Glomerular endothelial cell (primary cell): ENCODE results near the gene MT2A. TPM values are rescaled to one million over a fixed set of nuclear protein-coding genes. Genes with fewer than 3 reads are reported as not detected.
"Not testable (repeated sequence)": the region's sequence is repeated elsewhere in the genome, so short reads cannot be mapped to it uniquely, and the experiment has no call there.

Source experiments
- DNase-seq: peaks from one replicate; pipeline ENCODE4 v3.0.0-alpha.2; 2011; ENCODE audit warnings: low read depth, low spot score; ENCODE audit errors: extremely low read depth
- total RNA-seq: library from RNA; depleted of rRNA; stranded (reverse); fragments of >200 nt; gene quantifications from 2 replicates; pipeline ENCODE4 v1.2.3, GENCODE V29; 2015

MT2A gene
- 281 and 297 TPM in 2 replicates for total RNA-seq

- DNase-seq, result no peak
These were observed at the start of gene MT2A for GRCh38 chr16:56608043-56608875. MT2A (plus strand) TSS chr16:56608584; CDS start chr16:56608656, 72 bp downstream.

- DNase-seq, result no peak
These were observed 49.3 kb upstream of the MT2A start for GRCh38 chr16:56559109-56559508.

GRCh38 chr16:56560447-56560846 is 47.9 kb upstream of the MT2A start:
- no peak for DNase-seq

GRCh38 chr16:56561126-56561525 is 47.3 kb upstream of the MT2A start:
- DNase-seq, result no peak

GRCh38 chr16:56564793-56565477 is 43.4 kb upstream of the MT2A start, which contains the start of gene MT4:
MT4 (plus strand) TSS chr16:56565073; CDS start chr16:56565129, 56 bp downstream.
- DNase-seq, result no peak

- no peak for DNase-seq
These were observed 38.4 kb upstream of the MT2A start for GRCh38 chr16:56569971-56570370.

- no peak for DNase-seq
These were observed 36.9 kb upstream of the MT2A start for GRCh38 chr16:56571525-56571924.

GRCh38 chr16:56574625-56575024 is 33.8 kb upstream of the MT2A start:
- DNase-seq, result no peak

- DNase-seq, result no peak
These were observed 31.6 kb upstream of the MT2A start for GRCh38 chr16:56576585-56577299.

GRCh38 chr16:56577300-56577625 is 31.1 kb upstream of the MT2A start:
- no peak for DNase-seq

GRCh38 chr16:56580391-56581048 is 27.9 kb upstream of the MT2A start:
- DNase-seq, result no peak

- DNase-seq, result not testable (repeated sequence)
These were observed 25.5 kb upstream of the MT2A start for GRCh38 chr16:56582911-56583310.

- DNase-seq, result no peak
These were observed 24.8 kb upstream of the MT2A start for GRCh38 chr16:56583351-56584168.

- DNase-seq, result no peak
These were observed 24.1 kb upstream of the MT2A start for GRCh38 chr16:56584276-56584675.

- no peak for DNase-seq
These were observed 19.6 kb upstream of the MT2A start for GRCh38 chr16:56588781-56589140.

- DNase-seq, result no peak
These were observed 19.0 kb upstream of the MT2A start, which contains the start of gene MT3 for GRCh38 chr16:56589141-56590039. MT3 (plus strand) TSS chr16:56589528; CDS start chr16:56589591, 63 bp downstream.

GRCh38 chr16:56591377-56592060 is 16.9 kb upstream of the MT2A start:
- DNase-seq, result no peak

GRCh38 chr16:56593573-56594291 is 14.7 kb upstream of the MT2A start:
- no peak for DNase-seq
